Measurements from ENCODE around the gene ZNF19.

DNA sequence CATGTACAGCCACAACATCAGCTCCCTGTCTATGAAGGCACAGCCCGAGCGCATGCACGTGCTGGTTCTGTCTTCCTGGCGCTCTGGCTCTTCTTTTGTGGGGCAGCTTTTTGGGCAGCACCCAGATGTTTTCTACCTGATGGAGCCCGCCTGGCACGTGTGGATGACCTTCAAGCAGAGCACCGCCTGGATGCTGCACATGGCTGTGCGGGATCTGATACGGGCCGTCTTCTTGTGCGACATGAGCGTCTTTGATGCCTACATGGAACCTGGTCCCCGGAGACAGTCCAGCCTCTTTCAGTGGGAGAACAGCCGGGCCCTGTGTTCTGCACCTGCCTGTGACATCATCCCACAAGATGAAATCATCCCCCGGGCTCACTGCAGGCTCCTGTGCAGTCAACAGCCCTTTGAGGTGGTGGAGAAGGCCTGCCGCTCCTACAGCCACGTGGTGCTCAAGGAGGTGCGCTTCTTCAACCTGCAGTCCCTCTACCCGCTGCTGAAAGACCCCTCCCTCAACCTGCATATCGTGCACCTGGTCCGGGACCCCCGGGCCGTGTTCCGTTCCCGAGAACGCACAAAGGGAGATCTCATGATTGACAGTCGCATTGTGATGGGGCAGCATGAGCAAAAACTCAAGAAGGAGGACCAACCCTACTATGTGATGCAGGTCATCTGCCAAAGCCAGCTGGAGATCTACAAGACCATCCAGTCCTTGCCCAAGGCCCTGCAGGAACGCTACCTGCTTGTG, 47.8 kb upstream of the ZNF19 start:
- TF ChIP-seq POLR2AphosphoS5 (IDR thresholded peaks at IDR 0.05) (no peak), EP300 (IDR thresholded peaks at IDR 0.05) (no peak)

Data from upper lobe of left lung (tissue), 4 donors.